GM18858 (cell line): Measurements from ENCODE around the gene EIF2D.
"Not testable (repeated sequence)": the region's sequence is repeated elsewhere in the genome, so short reads cannot be mapped to it uniquely, and the experiment has no call there.

Source experiments
- ATAC-seq: cut with Tn5 transposase; IDR thresholded peaks from one replicate; pipeline ENCODE4 v1.9.1; 2021; ENCODE audit not compliant: unreplicated experiment

EIF2D gene, protein sequence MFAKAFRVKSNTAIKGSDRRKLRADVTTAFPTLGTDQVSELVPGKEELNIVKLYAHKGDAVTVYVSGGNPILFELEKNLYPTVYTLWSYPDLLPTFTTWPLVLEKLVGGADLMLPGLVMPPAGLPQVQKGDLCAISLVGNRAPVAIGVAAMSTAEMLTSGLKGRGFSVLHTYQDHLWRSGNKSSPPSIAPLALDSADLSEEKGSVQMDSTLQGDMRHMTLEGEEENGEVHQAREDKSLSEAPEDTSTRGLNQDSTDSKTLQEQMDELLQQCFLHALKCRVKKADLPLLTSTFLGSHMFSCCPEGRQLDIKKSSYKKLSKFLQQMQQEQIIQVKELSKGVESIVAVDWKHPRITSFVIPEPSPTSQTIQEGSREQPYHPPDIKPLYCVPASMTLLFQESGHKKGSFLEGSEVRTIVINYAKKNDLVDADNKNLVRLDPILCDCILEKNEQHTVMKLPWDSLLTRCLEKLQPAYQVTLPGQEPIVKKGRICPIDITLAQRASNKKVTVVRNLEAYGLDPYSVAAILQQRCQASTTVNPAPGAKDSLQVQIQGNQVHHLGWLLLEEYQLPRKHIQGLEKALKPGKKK

DNA sequence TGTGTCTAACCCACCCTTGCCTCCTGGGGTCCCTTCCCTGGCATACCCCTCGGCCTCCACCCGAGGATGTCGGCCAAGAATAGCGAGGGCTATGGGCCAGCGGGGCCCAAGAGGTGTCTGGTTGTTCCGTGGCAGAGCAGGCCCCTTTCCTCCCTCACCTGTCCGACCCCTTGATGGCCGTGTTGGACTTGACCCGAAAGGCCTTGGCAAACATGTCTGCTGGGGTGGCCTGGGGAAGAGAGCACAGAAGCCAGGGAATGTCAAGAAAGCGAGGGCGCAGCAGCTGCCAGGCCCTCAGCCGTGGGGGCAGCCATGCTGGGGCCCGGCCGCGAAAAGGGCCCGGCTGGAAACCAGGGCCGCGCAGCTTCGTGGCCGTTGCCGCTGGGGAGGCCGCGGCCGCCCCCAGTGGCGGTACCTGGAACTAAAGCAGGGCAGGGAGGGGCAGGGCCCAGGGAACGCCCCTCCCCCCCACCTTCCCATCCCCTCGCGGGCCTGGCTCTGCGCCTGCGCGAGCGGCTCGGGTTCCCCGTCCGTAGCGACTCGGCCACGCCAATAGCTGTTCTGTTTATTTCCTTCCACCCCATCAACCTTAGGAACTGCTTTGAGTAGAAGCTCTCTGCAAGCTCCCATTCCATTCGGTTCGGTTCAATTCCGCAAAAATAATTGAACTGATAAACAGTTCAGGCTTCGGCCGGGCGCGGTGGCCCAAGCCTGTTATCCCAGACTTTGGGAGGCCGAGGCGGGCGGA is at the start of gene EIF2D:
EIF2D (minus strand) TSS at position 337 of the 748 bp plus-strand sequence; CDS start at position 214, 123 bp downstream.
- peak; percentile 65 for ATAC-seq

DNA sequence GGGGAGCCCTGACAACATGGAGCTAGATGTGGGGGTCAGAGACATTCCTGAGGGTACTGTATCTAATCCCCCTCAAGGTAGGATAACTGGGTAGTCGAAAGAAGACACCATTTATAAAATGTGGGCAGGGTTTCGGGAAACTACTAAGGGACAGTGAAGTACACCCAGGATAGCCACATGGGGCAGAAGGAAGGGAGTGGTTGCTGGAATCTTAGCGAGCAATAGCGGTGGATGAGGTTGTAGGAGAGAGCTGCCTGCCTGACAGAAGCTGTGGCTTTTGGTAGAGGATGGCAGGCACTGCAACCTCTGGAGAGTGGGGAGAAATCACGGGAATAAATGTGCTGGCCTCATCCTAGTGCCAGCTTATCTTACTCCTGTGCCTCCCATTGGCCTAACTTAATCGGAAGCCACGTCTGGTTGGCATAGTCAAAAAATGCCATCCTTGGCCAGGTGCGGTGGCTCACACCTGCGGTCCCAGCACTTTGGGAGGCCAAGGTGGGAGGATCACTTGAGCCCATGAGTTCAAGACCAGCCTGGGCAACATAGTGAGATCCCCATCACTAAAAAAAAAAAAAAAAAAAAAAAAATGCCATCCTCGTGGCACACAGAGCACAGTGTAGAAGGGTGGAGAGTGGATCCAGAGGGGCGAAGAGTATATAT is 49.0 kb upstream of the EIF2D start:
- ATAC-seq, result no peak

DNA sequence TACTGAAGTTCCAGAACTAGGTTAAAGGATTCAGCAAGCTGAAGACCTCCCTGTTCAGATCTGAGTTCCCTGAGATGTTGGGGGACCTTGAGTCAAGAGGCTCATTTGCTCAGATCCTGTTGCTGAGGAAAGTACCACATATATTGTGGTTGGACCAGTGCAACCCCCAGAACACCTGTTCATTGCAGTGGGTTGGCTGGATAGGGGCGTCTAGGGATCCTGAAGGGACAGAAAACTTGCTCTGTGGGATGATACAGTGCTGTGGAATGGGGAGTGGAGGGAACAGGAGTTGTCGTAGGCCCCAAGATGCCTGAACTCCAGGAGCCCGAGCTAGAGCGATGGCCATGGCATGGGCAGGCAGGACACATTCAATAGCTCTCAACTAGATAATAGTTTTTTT is 47.9 kb upstream of the EIF2D start:
- ATAC-seq, result no peak

DNA sequence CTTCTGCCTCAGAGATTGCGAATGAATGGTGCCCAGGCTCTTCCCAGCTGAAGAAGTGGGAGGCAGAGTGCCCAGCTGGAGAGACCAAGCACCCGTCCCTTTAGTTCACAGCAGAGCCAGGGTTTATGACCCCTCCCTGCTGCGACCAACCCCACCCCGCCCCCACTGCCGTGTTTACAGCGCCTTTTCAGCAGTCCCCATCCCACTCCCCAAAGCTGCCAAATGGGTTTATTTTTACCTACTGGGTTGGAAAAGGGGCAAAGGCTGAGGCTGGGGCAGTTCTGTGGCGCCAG is 46.7 kb upstream of the EIF2D start:
- ATAC-seq, result no peak

DNA sequence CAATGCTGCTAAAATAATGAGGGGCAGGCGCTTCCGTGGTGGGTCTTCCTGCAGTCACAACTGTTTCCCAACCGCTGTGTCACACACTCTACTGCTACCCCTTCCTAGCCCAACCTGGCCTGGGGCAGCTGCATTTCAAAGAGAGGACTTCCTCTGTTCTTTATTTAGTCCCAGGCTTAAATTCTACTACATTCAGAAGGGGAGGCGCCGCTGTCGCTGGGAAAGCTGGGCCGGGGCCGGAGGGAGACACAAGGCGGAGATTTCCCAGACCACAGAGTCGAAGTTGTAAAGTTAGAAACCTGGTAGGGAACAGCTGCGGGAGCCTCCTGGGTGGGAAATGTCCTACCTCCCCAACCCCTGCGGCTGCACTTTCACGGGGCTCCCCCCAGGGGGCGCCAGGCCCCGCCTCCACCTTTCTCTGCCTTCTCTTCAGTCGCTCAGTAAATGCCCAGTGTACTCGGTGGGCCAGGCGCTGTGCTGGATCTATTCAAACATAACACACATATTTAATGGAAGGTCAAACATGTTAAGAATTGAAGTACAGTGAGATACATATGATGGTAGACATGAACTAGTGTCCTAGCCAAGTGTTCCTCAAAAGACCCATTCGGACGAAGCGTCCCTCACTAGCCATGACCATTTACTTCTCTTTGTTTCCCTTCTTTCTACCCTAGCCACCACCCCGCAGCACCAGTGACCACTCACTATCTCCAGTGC is 46.2 kb upstream of the EIF2D start:
- ATAC-seq, result no peak

DNA sequence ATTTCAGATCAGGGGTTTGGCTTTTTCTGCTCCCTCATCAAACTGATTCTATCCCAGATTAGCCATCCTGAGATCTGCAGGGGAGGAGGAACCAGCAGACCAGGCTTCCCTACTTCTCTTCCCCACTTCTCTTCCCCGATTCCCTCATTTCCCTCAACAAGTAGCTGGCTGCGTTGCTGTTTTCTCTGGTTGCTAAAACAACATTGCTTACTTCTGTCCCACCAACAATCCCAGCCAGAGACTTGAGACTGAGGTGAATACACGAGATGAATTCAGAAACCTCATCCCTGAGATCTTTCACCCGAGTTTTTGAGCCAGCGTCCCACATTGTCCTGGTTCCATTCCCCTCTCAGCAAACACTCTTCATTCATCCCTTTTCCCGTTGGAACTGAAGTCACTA is 45.5 kb upstream of the EIF2D start:
- ATAC-seq, result no peak

DNA sequence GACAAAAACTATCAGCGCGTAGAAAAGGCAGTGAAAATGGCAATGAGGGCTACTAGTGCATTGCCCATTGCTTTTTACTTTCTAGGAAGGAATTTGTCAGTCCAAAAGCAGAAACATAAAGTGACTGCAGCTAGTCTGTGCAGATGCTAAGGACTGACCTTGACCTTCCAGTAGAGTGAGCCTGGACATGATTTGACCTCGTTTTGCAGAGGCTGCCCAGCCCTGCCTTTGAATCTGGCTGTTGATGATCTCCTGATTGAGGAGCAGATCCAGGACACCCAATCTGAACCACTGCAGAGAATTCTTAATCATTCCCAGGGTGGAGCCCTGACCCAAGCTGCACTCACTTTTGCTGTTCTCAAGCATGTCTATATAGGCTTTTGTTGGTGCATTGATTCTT is 44.7 kb upstream of the EIF2D start:
- no peak for ATAC-seq

DNA sequence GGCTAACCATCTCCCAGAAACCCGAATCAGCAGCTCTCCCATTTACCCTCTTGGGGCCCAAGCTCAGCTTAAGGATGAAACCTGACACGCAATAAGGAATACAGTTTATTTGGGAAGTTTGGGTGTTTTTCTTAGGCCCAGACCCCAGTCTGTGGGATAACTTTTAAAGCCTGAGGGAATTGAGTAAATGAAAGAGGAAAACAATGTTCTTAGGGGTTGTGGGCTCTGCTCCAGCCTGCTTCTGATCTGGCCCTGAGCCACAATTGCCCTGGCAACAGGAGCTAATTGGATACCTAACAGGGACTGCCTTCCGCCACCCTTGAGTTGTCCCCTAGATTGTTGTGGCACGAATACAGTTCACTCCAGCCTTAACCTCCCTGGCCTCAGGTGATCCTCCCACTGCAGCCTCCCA is 43.2 kb upstream of the EIF2D start:
- ATAC-seq, result no peak

DNA sequence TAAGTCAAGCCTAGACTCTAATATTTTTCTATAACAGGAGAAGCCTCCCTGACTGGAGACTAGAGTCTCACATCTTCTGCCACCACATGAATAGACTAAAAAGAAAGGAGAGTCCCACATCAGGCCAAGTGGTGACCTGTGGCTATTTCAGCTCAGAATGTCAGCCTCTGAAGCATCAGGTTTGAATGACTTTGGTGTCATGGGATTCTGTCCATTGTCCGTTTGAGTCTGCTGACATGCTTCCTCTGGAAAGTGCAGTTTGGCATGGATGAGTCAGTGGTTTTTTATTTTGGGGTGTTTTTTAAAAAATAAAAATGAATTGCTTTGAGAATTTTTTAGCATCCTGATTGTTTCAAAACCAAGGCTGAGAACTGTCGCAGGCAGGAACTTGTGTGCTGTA is 42.6 kb upstream of the EIF2D start:
- no peak for ATAC-seq

DNA sequence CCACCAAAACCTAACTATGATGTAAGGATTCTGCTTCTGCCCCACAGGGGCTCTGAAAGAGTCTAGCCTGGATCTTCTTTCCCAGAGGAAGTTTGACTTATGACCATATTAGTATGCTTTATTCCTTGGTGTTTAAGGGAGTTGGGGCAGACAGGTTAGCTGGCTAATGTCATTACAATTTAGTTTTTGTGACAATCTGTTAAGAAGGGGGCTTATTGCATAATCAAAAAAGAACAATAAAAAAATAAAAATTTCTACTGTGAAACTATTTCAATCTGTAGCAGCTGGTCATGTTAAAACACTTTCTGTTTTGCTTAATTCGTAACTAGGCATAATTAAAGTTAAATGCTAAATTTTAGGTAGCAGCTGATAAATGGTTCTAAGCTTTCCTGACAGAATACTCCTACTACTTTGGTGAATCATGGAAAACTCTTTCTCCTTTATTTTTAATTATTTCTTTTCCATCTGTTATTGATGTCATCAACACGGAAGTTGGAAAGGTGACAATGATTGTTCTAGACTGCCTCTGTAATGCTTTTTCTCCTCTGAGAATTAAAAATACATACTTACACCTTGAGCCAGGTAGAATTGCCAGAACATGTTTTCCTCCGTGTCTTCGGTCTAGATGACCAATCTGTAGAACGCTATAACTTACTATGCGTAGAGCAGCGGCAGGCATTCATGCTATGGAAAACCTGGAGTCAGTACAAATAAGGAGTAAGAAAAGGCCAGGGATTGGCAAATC is 41.6 kb upstream of the EIF2D start:
- ATAC-seq, result no peak

DNA sequence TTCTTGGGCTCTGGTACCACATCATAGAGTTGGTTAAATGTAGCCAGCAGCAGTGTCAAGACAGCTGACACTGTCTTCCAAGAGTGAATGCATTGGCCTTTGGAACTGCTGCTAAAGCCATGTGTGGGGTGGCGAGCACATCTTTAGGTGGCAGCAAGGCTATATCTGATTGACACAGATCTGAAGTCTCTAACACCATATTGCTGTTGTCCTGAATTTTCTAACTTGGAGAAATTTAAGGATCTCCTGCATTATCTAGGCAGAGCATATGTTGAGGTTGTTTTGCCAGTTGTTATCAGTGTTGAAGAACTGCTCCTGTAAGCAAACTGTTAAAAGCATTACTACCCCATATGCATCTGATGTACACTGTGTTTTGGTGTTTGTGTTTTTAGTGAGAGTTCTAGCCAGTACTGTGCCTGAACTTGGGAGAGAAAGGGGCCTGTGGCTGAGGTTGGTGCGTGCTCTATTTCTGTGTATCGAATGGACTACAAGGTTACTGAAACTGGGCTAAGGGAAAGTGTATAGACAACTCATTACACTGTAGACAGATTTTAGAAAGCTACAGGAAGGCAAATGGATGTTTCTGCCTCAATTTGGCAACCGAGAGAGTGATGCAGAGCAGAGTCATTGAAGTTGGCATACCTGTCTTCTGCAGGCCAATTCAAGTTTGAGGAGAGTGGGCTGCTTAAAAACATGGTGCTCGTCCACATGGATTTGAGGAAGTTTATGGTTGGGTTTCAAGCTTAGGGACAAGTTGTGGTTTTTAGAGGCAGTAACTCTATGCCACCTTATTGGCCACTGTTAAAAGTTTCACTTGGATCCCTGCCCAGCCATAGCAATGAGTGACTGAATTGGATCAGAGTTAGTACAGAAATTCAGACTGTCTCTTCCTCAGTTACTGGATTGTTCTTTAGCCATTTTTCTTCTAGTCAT is 40.0 kb upstream of the EIF2D start:
- no peak for ATAC-seq

DNA sequence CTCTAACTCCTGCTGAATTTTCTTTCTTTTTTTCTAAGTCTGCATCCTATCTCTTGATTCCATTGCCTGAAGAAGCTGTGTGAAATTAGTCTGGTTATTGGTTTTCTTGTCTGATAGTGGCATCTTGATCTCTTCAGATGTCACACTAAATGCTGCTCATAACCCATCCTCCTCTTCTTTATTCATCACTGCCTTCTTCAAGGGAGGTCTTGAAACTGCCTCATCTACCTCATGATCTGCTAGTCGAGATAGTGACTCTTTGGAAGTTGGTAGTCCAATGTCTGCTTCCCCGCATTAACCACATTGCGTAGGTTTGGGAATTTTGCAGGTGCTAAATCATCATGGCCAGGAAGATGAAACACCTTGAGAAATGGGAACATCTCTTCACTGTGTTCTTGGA is 38.7 kb upstream of the EIF2D start:
- no peak for ATAC-seq

DNA sequence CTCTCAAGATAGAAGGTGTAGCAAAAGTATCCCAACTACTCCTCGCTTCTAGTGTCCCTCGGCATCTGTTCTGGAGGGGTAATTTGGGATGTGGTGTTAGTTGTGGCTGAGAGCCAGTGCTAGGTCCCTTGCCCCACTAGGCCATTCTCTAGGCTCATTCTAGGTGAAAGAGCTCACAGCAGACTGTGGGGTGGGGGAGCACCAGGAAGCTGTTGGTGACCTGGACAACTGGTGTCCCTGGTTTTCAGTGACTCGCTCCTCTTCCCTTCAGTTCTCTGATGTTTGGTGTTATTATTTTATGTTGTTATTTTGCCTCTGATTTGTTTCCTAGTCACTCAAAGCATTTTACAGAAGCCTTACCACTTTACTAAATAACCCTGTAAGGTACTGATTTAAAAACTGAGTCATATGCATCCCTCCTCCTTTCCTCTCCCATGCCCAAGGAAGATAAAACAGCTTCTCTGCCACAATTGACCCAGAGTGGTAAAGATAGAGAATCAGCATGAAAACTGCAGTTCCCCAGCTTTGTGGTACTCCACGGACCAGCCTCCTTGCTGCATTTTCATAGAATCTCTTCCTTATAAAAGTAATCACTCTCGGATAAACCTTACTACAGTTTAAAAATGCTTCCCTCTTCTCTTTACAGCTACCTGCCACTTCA is 37.1 kb upstream of the EIF2D start:
- ATAC-seq, result no peak

DNA sequence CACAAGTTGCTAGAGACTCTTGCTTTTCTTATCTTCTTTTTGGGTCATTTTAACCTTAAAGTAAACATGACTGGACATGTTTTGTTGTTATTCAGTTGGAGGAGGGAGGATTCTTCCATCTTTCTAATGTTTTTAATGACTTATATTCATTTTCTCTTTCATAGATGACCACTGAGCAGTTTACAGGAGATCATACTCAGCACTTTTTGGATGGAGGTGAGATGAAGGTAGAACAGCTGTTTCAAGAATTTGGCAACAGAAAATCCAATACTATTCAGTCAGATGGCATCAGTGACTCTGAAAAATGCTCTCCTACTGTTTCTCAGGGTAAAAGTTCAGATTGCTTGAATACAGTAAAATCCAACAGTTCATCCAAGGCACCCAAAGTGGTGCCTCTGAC is 35.0 kb upstream of the EIF2D start:
- ATAC-seq, result no peak

DNA sequence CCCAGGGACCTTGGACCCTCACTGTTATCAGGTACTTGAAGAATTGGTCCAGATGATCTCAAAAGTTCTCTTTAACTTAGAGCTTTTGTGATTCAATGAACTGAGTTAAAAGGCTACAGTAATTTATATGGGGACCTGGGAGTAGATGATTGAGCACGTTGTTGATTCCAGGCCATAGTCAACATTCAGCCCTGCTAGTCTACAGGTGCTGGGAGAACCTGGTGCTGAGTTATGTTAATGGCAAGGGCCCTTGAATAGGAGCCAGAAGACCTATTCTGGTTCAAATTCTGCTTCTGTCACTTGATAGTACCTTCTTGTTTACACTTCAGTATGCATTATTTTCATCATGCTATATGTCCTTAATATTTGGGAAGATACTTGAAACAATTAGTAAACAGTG is 34.2 kb upstream of the EIF2D start:
- ATAC-seq, result no peak

DNA sequence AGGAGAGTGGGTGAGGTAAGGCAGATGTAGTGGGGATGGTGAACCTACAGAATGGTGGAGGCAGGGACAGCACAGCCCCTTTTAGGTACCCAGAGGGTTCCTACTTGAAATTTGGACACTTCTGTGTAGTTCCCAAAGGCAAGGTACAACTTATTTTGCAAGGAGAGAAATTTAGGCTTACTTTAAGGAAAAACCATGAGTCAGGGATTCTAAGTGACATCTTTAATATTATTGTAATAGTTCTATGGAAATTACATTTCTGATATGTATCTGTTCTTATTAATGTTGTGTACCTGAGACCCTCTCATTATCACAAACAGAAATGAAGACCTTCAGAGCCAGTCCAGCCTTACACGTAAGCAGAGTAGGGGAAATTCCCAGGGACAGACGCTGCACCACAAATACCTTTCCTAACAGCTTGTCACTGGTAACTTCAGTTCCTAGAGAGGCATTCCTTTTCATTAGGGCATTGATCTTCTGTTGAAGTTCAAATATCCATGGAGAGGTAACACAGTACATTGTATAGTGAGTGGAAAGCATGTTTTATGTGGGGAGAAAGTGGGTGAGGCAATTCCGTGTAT is 30.9 kb upstream of the EIF2D start:
- ATAC-seq, result no peak

DNA sequence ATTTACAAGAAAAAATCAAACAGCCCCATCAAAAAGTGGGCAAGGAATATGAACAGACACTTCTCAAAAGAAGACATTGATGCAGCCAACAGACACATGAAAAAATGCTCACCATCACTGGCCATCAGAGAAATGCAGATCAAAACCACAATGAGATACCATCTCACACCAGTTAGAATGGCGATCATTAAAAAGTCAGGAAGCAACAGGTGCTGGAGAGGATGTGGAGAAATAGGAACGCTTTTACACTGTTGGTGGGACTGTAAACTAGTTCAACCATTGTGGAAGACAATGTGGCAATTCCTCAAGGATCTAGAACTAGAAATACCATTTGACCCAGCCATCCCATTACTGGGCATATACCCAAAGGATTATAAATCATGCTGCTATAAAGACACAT is 29.8 kb upstream of the EIF2D start:
- ATAC-seq, result not testable (repeated sequence)

DNA sequence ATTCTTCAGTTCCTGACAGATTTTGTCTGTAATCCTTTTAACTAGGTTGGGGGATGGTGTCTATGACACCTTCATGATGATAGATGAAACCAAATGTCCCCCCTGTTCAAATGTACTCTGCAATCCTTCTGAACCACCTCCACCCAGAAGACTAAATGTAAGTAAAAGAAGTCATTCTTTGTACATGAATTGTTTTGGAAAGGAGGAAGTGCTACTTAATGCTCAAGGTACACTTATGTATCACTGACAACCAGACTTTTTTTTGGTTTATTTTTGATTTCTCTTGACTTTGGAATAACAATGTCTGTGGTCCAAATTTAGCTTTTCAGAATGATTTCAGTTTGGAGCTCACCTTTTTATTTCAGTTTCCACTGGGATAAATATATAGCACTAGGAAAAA is 25.3 kb upstream of the EIF2D start:
- no peak for ATAC-seq
